GM18907 (cell line): ENCODE results near the gene ALDH8A1.
"Not testable (repeated sequence)": the region's sequence is repeated elsewhere in the genome, so short reads cannot be mapped to it uniquely, and the experiment has no call there.

Source experiments
- ATAC-seq: cut with Tn5 transposase; IDR thresholded peaks from one replicate; pipeline ENCODE4 v1.9.1; 2021; ENCODE audit warnings: mild to moderate bottlenecking, moderate library complexity; ENCODE audit not compliant: unreplicated experiment

Gene ALDH8A1

GRCh38 chr6:134911547-134911946, 38.4 kb downstream of the ALDH8A1 start:
- ATAC-seq, result no peak

- ATAC-seq, result no peak
These were observed 39.3 kb downstream of the ALDH8A1 start for GRCh38 chr6:134910593-134910935.

GRCh38 chr6:134909701-134910592, 40.0 kb downstream of the ALDH8A1 start:
- ATAC-seq, result no peak

- no peak for ATAC-seq
These were observed 40.9 kb downstream of the ALDH8A1 start for GRCh38 chr6:134908906-134909516.

DNA sequence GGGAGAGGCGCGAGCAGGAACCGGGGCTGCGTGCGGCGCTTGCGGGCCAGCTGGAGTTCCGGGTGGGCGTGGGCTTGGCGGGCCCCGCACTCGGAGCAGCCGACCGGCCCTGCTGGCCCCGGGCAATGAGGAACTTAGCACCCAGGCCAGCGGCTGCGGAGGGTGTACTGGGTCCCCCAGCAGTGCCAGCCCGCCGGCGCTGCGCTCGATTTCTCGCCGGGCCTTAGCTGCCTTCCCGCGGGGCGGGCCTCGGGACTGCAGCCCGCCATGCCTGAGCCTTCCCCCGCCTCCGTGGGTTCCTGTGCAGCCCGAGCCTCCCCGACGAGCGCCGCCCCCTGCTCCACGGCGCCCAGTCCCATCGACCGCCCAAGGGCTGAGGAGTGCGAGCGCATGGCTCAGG, 45.2 kb downstream of the ALDH8A1 start:
- ATAC-seq, result not testable (repeated sequence)

DNA sequence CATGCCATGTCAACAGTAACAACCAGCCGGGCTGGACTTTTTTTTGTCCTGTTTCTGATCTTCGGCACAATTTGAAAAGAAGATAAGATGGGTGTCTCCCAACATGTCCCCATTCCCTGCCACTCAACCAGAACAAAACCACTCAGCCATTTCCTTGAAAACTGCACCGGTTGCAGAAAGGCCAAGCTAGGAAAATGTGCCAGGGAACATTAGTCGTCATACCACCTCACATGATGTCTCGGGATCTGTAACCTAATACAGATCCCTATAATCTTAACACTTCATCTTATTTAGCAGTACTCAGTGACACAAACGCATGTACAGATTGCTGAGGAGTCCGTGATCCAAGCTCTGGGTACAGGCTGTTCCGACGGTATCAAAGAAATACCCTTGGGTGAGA, 46.5 kb downstream of the ALDH8A1 start:
- ATAC-seq, result no peak

DNA sequence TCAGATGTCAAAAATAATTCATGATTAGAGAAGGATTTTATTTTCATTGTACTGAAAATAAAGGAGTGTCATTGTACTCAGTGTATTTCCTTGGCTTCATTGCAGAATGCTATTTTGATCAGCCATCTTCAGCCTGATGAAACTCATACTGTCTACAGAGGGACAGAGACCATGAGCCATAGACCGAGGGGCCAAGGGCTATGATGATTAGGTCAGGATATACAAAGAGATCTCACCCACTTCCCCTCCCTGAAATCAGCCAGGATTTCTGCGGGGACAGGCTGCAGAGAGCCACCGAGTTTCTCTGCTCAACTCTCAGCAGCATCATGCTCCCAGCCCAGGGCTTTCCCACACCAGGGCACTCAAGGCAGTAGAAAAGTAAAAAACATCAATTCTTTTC, 47.0 kb downstream of the ALDH8A1 start:
- no peak for ATAC-seq

DNA sequence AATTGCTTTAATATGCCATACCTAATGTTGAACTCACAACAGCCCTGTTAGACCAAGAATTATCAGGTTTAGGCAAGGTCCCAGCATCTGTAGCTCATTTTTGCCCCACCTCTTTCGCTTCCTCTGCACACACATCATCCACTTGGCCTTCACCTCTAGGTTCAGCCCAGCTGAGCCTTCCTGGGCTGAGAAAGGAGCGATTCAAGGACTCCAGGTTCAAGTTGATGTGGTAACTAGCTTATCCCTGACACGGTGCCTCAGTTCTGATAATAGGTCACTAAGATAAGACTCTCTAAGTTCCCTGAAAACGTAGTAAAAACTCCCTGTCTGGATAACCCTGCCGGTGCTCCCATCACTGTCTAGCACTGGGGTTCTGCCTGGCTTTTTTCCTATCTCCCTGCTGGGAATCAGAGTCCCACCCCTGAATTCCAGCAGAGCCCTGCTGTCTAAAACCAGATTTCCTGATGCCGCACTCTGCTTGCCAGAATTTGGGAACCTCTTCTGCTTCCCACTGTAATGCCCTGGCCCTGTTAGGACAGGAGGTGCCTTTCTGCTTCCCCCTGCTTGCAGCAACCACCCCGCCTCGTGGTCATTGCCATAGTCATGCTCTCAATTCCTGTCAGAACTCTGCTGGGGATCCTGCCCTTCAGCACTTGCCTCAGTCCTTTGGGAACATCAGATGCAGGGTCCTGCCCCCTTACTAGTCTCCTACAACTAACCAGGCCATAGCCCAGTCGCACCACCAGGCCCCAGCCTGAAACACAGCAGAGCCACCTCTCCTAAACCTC, 47.6 kb downstream of the ALDH8A1 start:
- ATAC-seq, result no peak

DNA sequence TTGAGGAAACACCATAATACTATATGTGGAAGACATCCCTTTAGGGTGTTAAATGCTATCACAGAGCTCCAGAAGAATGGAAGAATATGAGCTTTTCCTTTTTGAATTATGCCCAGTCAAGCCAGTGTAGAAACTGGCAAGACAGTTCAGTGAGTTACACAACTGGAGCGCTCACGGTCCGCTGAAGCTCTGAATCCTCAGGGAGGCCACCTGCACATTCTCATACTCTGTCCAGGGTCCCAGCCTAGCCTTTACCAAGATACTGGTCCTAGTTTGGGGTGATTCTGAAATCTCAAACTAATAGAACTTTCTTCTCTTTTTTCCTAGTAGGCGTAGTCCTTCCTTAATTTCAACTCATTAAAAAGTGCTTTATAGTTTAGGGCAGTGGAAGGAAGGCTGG, 51.3 kb downstream of the ALDH8A1 start:
- no peak for ATAC-seq

DNA sequence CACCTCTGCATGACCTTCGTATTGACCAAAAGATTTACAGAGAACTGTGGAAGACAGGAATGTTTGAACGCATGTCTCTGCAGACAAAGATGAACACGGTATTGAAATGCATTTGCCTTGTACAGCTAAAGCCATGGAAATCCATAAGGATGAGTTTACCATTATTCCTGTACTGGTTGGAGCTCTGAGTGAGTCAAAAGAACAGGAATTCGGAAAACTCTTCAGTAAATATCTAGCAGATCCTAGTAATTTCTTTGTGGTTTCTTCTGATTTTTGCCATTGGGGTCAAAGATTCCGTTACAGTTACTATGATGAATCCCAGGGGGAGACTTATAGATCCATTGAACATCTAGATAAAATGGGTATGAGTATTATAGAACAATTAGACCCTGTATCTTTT, 51.7 kb downstream of the ALDH8A1 start:
- ATAC-seq, result not testable (repeated sequence)

GRCh38 chr6:134896910-134897309, 53.0 kb downstream of the ALDH8A1 start:
- ATAC-seq, result no peak

- ATAC-seq, result no peak
These were observed 55.1 kb downstream of the ALDH8A1 start for GRCh38 chr6:134894800-134895199.

DNA sequence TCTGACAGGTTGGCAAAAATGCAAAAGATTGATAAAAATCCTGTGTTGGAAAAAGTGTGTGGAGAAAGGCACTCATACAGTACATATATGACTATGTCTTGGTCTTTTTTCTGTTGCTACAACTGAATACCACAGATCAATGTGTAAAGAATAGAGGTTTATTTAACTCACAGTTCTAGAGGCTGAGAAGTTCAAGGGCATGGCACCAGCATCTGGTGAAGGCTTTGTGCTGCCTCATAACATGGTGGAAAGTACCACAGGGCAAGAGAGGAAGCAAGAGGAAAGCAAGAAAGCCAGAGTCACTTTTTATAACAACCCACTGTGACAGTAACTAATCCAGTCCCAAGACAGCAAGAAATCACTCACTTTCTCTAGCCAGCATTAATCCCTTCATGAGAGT, 57.5 kb downstream of the ALDH8A1 start:
- ATAC-seq, result no peak

- no peak for ATAC-seq
These were observed 58.3 kb downstream of the ALDH8A1 start for GRCh38 chr6:134891633-134892032.

DNA sequence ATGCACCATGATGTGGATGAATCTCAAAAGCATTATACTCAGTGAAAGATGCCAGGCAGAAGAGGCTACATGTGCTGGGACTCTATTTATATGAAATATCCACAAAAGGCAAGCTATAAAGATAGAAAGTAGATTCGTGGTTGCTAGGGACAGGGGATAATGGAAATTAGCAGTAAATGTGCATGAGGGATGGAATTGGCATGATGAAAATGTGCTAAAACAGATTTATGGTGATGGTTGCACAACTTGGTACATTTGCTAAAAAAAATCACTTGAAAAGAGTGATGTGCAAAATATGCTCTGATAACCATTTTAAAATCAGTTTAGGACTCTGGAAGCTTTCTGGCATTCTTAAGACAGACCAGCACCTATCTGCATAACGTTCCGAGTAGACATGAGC, 61.6 kb downstream of the ALDH8A1 start:
- no peak for ATAC-seq

- ATAC-seq, result no peak
These were observed 65.1 kb downstream of the ALDH8A1 start for GRCh38 chr6:134884752-134885151.

DNA sequence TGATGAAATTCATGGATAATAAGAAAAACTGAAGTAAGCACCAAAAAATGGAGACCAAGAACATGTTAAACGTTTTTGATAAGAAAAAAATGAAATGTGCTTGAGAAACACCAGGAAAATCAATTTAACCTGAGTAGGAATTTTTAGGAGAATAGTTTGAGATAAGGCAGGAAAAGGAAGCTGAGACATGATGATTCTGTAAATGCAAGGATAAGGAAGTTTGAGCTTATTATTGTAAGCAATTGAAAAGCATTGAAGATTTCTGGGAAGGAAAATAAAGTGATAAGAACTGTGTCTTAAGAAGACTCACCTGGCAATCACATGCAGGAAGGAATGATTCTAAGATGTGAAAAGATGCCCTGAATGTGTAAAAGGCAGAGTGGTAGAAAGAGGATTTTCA, 66.6 kb downstream of the ALDH8A1 start:
- no peak for ATAC-seq

DNA sequence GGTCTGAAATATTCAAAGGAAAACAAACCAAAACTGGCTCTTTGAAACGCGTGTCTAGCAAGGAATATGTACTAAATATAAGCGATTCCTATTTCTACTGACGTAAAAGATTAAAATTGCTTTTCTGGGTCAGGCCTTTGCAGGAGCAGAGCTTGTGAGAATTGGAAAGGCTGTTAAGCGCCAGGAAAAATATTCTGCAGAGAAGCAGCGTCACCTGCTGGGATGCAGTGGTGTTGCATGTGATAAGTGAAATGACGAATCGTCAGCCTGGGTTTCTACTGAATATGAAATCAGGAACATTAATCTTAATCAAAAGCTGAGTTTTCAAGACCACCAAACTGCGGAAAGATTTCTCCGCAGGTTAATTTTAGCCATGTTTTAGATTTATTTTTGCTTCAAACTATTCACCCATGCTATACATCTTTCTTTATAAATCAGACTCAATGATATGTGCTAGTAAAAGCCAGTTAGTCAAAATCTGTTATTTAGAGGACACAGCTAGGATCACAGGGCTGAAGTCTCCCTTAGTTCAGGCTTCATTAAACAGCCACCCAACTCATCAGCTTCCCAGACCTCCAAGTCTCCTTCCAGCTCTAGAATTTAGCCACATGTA, 67.4 kb downstream of the ALDH8A1 start:
- ATAC-seq, result peak; percentile 72

DNA sequence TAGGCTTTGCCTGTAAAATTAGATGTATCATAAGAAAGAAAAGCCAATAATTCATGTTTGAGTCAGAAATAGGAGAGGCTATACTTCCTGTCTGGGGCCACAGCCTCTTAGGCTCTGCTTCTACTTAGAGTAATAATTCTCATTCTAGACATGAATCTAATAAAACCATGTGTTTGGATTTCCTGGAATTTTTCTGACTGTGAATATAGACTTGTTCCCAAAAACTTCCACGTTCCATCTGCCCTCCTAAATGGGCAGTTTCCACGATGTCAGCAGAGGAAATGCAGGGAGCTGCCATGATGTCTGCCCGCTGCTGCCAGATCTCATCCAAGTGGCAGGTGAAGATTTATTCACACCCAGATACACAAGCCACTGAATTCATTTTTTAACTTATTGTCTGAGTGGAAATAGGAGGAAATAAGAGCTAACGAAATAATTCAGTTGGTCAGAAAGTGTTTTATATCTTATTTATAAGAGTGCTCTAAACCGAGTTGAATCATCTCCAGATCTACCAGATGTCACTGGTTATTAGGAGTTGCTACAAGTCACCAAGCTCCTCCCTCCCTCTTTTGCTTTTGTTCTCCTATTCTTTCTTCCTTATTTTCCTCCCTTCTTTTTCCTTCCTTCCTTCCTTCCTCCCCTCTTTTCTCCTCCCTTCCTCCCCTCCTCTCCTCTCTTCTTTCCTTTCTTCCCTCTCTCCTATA, 69.3 kb downstream of the ALDH8A1 start:
- no peak for ATAC-seq

DNA sequence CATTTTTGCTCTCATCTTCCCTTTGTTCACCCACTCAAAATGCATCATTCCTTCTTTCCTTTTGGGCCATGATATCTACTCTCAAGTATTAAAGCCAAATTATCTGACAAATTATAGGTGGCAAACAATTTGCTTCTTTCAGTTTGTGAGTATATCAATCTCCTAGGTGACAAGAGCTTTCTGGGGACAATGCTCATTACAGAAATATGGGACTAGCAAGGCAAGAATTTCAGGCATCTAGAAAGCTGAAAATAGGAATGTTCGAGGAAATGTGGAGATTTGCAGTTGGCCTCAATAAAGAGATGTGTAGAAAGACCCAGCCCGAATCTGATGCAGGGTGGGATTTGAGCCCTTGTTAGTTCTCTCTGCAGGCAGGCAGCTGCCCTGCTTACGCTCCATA, 71.8 kb downstream of the ALDH8A1 start:
- ATAC-seq, result no peak

DNA sequence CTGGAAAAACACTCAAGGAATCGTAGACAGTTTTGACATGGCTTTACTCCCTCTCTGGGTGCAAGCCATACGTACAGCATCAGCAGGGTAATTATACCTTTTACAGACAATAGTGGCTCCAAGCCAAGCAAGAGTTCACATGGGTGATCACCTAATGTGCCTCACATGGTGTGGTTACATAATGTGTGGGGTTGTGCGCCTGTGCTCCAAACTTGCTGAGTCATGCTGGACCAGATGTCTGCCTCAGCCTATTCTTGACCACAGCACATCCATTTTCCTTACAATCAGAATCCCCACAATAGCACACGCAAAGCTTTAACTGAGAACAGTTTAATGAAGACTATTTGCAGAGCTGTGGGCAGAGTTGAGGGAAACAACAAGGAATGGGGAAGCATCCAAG, 74.5 kb downstream of the ALDH8A1 start:
- ATAC-seq, result no peak
